Testis (tissue), 2 donors: ENCODE data around the gene POMGNT1.

Experiments used
- POLR2A ChIP-seq: fragments of 450-650 bp; IDR thresholded peaks from one replicate; pipeline ENCODE4 v1.6.1; 2017; ENCODE audit warnings: antibody characterized with exemption, mild to moderate bottlenecking, moderate library complexity
- TF ChIP-seq, protein P1 (sequence below), 3 experiments: fragments of 450-650 bp in 2 of 3; fragments of 200-600 bp in 1 of 3; sonication (generic) in 1 of 3; IDR thresholded peaks; one replicate each; pipeline ENCODE4 v1.5.1; 2016 to 2019; ENCODE audit warnings: antibody characterized with exemption in 3 of 3, mild to moderate bottlenecking in 2 of 3, moderate library complexity in 1 of 3

DNA sequence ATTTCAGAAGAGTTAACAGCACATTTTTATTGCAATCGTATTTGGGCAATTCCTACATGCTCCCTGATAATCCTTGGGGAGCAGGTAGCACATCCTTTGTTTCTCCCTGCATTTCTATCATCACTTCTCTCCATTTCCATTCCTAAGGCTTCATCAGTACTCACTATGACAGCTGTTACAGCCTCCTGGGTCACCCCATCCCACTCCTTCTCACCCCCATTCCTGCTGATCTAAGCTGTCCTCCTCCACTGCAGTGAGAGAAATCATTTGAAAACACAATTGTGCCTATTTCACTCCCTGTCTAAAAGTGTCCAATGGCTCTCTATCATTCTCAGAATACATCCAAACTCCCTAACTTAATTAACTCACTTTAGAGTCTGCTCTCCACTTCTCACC is 40.3 kb downstream of the POMGNT1 start:
- TF ChIP-seq POLR2A: no peak
- TF ChIP-seq, protein P1, sequence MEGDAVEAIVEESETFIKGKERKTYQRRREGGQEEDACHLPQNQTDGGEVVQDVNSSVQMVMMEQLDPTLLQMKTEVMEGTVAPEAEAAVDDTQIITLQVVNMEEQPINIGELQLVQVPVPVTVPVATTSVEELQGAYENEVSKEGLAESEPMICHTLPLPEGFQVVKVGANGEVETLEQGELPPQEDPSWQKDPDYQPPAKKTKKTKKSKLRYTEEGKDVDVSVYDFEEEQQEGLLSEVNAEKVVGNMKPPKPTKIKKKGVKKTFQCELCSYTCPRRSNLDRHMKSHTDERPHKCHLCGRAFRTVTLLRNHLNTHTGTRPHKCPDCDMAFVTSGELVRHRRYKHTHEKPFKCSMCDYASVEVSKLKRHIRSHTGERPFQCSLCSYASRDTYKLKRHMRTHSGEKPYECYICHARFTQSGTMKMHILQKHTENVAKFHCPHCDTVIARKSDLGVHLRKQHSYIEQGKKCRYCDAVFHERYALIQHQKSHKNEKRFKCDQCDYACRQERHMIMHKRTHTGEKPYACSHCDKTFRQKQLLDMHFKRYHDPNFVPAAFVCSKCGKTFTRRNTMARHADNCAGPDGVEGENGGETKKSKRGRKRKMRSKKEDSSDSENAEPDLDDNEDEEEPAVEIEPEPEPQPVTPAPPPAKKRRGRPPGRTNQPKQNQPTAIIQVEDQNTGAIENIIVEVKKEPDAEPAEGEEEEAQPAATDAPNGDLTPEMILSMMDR (IDR thresholded peaks at IDR 0.05): no peak
